ENCODE data around the gene A1BG. TPM values are rescaled to one million over a fixed set of nuclear protein-coding genes. Genes with fewer than 3 reads are reported as not detected.

A1BG gene
- total RNA-seq, 1 experiment from 2014 or later: 45.5 TPM

DNA sequence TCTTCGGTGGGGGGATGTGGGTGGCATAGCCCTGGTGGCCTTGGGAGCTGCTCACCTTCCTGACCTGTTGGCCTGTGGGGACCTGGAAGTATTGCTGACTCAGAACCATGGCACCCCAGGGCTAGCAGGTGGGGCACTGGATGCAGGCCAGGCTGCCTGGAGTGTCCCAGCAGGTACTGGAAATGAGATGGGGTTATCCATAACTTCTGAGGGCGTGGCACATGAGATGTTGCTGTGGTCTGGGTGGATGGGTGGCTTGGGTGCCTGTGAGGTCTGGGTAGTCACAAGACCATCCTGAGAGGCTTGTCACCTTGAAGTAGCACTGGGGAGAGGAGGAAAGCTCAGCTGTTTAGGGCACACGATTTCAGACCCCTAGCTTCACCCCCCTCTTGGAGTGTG is 41.5 kb upstream of the A1BG start:
- no peak for DNase-seq
- H3K27me3 ChIP-seq (ENCODE audit: control insufficient read depth, insufficient read depth, low read length): peaks cover 16% of the 10 kb centered on the region
- H3K4me3 ChIP-seq (ENCODE audit: insufficient read depth, low read depth, low read length): no peak overlapping the region
- peaks cover 25% of the 10 kb centered on the region for H3K36me3 ChIP-seq (replicated peaks; ENCODE audit: control insufficient read depth, insufficient read depth, low read length)

DNA sequence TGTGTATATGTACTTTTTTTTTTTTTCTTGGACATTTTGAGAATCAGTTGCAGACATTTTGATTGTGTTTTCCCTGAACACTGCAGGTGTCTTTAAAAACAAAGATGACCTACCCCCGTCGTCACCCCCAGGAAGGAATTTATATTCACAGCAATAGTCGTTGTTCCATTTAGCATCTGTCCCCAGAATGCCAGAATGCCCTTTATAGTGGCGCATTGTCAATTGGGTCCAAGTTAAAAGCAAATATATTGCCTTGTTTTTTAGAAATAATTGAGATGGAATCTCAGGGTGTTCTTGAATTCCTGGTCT is 40.4 kb upstream of the A1BG start:
- no peak for DNase-seq
- Histone ChIP-seq H3K27me3 (ENCODE audit: control insufficient read depth, insufficient read depth, low read length) (peaks cover 16% of the 10 kb centered on the region), H3K36me3 (replicated peaks; ENCODE audit: control insufficient read depth, insufficient read depth, low read length) (peaks cover 26% of the 10 kb centered on the region), H3K4me3 (ENCODE audit: insufficient read depth, low read depth, low read length) (no peak overlapping the region)

DNA sequence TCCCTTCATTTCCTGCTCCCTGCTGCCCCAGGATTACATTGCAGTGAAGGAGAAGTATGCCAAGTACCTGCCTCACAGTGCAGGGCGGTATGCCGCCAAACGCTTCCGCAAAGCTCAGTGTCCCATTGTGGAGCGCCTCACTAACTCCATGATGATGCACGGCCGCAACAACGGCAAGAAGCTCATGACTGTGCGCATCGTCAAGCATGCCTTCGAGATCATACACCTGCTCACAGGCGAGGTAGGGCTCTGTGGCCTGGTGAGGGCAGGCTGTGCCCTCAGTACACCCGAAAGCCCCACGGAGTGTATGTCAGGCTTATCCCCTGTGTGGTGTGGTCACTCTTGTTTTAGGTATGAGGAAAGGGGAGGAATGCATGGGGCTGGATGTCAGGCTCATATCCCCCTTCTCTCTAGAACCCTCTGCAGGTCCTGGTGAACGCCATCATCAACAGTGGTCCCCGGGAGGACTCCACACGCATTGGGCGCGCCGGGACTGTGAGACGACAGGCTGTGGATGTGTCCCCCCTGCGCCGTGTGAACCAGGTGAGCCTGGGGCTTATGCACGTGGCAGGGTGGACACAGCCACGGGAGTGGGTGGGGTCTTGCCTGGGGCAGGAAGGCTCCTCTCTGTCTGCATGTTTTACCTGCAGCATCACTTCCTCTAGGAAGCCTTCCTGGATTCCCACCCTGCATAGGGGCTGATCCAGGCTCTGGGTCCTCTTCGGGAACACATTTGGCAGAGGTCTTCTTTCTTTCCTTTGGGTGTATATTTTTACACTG is 39.8 kb upstream of the A1BG start:
- Histone ChIP-seq H3K36me3 (replicated peaks; ENCODE audit: control insufficient read depth, insufficient read depth, low read length) (peaks cover 30% of the 10 kb centered on the region), H3K27me3 (ENCODE audit: control insufficient read depth, insufficient read depth, low read length) (peaks cover 15% of the 10 kb centered on the region)

DNA sequence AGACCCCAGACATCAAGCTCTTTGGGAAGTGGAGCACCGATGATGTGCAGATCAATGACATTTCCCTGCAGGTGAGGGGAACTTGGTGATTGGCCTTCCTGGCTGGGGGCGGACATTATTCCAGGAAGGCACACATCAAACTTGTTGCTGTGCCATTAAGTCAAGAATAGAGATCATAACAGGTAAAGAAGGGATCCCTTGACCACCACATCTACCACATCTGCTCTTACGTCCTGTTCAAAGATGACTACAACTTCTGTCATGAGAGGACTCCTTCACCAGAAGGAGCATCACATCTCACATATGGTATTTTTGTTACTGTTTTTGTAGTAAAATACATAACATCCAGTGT is 34.9 kb upstream of the A1BG start:
- peak overlapping the region; percentile 85 for H3K4me3 ChIP-seq (ENCODE audit: insufficient read depth, low read depth, low read length)
- no peaks in the 10 kb centered on the region for H3K27me3 ChIP-seq (ENCODE audit: control insufficient read depth, insufficient read depth, low read length)
- H3K36me3 ChIP-seq (replicated peaks; ENCODE audit: control insufficient read depth, insufficient read depth, low read length): peaks cover 23% of the 10 kb centered on the region
- no peak for DNase-seq

More for the DNA sequence above, 39.8 kb upstream of the A1BG start:
- DNase-seq: no peak
- H3K4me3 ChIP-seq (ENCODE audit: insufficient read depth, low read depth, low read length): no peak overlapping the region

DNA sequence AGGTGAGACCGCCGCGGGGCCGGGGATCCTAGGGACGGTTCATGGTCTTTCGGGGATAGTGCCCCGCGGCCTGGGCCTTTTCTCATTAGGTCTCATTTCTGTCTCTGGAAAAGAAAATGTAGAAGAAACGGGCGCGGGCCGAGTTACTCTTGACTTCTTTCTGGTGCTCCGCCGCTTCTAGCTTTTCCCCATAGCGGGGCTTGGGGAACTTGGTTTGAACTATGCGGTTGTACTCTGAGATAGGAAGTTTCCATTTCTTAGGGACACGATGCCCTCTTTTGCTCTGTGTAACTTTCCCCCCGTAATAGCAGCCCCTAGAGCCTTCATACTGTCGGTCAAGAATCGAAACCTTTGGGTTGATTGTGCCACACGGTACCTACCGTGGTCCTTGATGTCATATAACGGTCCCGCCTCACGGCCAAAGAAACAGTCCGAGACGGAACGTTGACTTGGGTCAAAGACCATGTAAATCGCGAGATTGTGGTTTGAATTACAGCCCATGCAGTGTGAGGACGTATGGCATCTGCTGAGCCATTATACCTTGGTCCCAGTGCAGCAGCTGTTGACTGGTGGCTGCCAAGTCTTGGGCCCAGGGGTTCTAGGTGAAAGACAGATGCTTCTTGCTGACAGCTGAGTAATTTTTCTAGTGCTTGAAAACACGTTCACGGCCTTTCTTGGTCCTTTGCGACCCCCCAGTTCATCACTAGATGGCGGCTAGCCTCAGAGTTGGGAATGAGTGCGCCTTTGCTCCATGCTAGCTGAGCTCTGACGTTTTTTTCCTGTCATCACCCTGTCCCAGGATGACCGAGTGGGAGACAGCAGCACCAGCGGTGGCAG is 34.3 kb upstream of the A1BG start:
- H3K27me3 ChIP-seq (ENCODE audit: control insufficient read depth, insufficient read depth, low read length): no peaks in the 10 kb centered on the region
- H3K4me3 ChIP-seq (ENCODE audit: insufficient read depth, low read depth, low read length): peak overlapping the region; percentile 85
- no peak for DNase-seq
- peaks cover 17% of the 10 kb centered on the region for H3K36me3 ChIP-seq (replicated peaks; ENCODE audit: control insufficient read depth, insufficient read depth, low read length)

DNA sequence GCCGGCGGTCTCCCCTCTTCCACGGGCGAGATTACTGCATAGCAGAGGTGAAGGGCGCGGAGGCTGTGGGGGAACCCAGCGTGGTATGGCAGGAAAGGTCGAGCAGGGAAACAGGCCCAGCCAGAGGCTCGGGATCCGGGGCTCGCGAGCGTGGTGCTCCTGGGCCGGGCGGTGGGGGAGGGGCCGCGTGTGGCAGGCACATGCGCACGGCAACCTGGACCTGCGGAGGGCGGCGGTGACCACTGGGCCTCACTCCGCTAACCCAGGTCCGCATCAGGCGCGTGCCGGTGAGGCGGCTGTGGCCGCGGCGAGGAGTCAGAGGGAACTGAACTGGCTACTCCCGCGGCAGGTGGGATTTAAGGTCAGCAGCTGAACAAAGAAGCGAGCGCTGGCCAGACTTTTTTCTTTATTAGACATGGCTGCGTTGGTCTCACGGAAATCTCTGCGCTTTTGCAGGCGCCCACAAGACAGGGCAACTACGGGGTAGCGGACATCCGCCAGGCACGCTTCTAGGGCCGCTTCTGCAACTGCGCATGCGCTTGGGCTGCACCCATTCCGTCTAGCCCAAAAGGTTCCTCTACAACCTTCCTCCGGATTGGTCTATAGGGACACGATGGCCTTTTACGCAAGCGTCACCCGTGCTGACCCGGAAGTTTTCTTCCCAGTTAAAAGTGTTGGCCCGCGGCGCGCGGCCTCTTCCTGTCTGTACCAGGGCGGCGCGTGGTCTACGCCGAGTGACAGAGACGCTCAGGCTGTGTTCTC is 33.5 kb upstream of the A1BG start, which contains the start of gene RPS5:
Gene RPS5 (plus strand): TSS at position 694 of the 762 bp plus-strand sequence. CDS start 869 bp downstream, outside the sequence.
- Histone ChIP-seq H3K36me3 (replicated peaks; ENCODE audit: control insufficient read depth, insufficient read depth, low read length) (peaks cover 15% of the 10 kb centered on the region), H3K4me3 (ENCODE audit: insufficient read depth, low read depth, low read length) (peak within 1 kb of the TSS; percentile 85), H3K27me3 (ENCODE audit: control insufficient read depth, insufficient read depth, low read length) (no peaks in the 10 kb centered on the region)
- DNase-seq: peak; percentile 99

DNA sequence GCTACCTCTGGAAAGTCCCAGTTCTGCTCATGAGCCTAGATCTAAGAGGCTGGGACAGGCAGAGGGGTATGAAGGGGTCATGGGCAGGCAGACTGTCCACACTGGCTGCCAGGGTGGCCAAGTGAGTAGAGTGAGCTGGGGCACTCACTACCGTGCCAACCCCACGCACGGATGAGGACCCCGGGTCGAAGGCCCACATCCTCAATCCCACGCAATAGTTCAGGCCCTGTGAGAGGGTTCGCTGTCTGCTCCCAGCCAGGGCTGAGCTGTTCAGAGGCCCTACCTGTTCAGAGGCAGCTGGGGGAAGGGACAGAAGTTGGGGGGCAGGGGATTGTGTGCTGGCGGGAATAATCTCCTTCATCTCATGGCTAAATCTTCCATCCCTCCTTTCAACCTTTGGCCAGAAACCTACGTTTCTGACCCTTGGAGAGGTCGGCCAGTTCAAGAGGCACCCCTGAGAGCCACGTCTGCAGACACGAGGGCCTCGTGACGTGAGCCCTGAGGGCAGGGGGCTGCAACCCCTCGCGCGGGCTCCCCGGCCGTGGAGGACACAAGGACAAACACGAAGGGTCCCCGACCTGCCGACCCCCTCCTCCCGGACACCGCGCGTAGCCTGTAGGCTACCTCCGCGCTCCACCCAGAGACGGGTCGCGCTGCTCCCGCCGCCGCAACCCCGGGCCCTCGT is 32.7 kb upstream of the A1BG start:
- H3K36me3 ChIP-seq (replicated peaks; ENCODE audit: control insufficient read depth, insufficient read depth, low read length): peaks cover 13% of the 10 kb centered on the region
- peak; percentile 72 for DNase-seq
- H3K4me3 ChIP-seq (ENCODE audit: insufficient read depth, low read depth, low read length): peak overlapping the region; percentile 85
- H3K27me3 ChIP-seq (ENCODE audit: control insufficient read depth, insufficient read depth, low read length): no peaks in the 10 kb centered on the region

DNA sequence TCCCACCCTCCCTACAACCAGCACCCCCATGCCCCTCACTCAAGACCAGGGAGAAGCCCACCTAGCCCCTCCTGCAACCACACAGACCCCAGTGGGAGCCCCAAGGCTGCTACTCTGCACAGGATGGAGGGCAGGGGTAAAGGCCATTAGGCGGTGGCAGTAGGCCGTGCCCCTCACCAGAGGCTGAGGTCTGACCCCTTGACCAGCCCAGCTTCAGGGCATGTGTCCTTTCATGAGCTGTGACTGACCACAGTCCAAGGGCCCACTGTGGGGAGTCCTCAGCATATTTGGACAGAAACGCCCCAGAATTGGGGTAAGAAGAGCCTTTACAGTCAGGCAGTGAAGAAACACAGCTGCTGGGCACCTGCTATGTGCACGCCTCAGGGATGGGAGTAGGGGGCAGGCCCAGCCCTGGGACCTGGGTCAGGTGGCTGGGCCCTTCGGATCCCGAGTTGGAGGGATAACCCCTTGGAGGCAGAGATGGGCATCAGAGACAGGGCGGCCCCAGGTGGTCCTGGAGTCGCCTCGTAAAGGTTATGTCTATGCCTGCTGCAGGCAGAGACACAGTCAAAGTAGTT is 32.1 kb upstream of the A1BG start:
- Histone ChIP-seq H3K27me3 (ENCODE audit: control insufficient read depth, insufficient read depth, low read length) (no peaks in the 10 kb centered on the region), H3K36me3 (replicated peaks; ENCODE audit: control insufficient read depth, insufficient read depth, low read length) (peaks cover 9% of the 10 kb centered on the region), H3K4me3 (ENCODE audit: insufficient read depth, low read depth, low read length) (peak overlapping the region; percentile 85; the same call in 1 of the 2 replicates)
- no peak for DNase-seq

DNA sequence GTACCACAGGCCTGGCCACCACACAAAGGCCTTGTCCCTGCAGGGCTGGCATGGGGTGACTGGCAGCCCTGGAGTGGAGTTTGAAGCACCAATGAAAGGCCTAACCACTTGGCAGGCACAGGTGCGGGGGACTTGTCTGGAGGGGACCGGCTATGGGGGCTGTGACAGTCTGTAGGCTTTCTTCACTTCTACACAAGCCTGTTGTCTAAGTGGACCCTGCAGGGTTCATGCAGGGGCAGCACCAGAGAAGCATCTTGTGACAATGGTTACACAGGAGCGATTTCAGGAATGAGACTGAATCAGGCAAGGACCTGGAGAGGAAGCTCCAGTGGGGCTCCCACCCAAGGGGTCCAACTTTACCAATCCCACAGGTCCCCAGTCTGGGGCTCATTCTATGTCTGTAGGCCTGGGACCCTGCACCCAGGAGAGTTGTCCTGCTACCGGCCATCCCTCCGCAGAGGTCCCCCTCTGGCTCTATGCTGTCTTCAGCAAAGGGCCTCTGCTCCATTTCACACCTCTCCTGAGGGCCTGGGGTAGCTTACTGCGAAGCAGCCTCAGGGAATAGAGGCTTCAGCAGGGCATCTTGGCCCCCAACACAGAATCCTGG is 29.8 kb upstream of the A1BG start:
- Histone ChIP-seq H3K4me3 (ENCODE audit: insufficient read depth, low read depth, low read length) (no peak overlapping the region), H3K27me3 (ENCODE audit: control insufficient read depth, insufficient read depth, low read length) (no peaks in the 10 kb centered on the region), H3K36me3 (replicated peaks; ENCODE audit: control insufficient read depth, insufficient read depth, low read length) (peaks cover 2% of the 10 kb centered on the region)
- DNase-seq: no peak

DNA sequence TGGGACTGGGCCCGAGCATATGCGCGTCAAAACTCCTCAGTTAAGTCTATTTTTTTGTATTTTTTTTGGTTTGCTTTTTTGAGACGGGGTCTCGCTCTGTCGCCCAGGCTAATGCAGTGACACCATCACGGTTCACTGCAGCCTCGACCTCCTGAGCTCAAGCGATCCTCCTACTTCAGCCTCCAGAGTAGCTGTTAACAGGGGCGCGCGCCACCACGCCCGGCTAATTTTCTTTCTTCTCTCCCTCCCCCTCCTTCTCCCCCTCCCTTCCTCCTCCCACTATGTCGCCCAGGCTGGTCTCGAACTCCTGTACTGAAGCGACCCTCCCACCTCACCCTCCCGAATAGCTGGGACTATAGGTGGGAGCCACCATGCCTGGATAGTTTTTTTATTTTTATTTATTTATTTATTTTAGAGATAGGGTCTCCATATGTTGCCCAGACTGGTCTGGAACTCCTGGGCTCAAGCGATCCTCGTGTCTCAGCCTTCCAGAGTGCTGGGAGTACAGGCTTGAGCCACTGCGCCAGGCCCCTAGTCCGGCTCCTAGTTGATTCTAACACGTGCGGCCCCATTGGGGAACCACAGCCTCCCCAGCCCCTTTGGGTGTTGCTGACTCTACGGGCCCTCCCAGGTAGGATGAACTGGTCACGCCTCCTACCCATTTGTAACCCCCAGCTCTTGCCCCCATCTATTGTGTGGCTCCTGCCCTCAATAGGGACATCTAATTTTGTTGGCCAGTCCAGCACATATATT is 28.3 kb upstream of the A1BG start:
- no peaks in the 10 kb centered on the region for H3K36me3 ChIP-seq (replicated peaks; ENCODE audit: control insufficient read depth, insufficient read depth, low read length)
- no peaks in the 10 kb centered on the region for H3K27me3 ChIP-seq (ENCODE audit: control insufficient read depth, insufficient read depth, low read length)
- no peak for DNase-seq
- H3K4me3 ChIP-seq (ENCODE audit: insufficient read depth, low read depth, low read length): peak overlapping the region; percentile 74

DNA sequence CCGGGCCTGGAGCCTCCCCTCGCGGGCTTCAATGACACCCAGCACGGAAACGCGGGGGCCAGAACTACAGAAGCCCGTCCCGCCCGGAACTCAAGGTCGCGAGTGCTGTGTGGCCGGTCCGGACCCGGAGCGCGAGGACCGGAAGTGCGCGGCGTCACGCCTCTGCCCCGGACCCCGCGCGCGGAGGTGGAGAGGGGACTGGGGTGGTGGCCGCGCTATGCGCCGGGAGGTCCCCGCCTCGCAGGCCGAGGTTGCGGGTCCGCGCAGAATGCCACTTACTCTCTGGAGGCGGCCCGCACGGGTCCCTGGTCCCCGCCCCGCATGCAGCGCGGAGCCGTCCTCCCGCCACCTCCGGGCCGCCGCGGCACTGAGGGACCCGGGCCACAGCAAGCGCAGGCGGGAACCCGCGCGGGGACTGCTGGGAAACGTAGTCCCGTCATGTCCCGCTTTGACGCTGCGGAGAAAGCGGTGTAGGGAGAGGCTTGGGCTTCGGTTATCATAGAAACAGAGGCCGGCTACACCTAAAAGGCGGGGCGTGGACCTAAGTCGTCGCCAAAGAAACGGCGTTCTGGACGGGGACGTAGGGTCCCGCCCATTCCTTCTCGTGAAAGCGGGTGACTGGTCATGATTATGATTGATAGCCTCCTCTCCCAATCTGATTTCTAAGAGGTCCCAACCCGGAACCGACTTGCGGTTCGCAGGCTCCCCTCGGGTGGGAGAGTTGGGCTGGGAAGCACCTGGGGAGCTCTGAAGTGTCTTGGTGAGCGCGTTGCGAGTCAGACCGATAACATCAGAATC is 27.6 kb upstream of the A1BG start, which contains the start of gene ZNF837:
Gene ZNF837 (minus strand): TSS at position 369 of the 798 bp plus-strand sequence. CDS start 11,698 bp downstream, outside the sequence.
- DNase-seq: peak; percentile 97
- Histone ChIP-seq H3K4me3 (ENCODE audit: insufficient read depth, low read depth, low read length) (peak within 1 kb of the TSS; percentile 74), H3K36me3 (replicated peaks; ENCODE audit: control insufficient read depth, insufficient read depth, low read length) (no peaks in the 10 kb centered on the region), H3K27me3 (ENCODE audit: control insufficient read depth, insufficient read depth, low read length) (no peaks in the 10 kb centered on the region)

DNA sequence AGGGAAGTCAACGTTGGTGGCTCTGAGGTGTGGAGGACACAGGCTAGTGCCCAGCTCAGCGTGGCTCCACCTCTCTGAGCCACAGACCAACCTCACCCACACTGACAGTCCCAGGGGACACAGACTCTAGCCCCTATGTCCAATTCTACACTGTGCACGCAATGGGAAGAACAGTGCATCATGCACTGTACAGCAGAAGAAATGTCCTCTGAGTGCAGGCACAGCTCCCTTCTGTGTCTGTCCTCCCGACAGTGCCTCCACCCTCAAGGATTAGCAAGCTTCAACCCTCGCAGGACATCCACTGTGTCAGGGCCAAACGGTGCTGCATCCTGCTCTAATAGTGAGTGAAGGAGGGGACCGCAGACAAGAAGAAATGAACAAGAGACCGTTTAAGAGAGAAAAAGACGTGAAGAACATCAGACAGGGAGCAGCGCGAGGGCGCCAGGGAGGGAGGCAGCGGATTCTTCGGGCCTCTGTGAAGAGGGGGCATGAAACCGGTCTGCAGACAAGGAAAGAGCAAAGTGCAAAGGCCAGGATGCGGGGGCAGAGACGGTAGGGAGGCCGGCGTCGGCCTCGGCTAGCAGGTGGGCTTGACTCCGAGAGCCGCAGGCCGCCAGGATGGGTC is 26.9 kb upstream of the A1BG start:
- DNase-seq: no peak
- H3K36me3 ChIP-seq (replicated peaks; ENCODE audit: control insufficient read depth, insufficient read depth, low read length): no peaks in the 10 kb centered on the region
- H3K4me3 ChIP-seq (ENCODE audit: insufficient read depth, low read depth, low read length): peak overlapping the region; percentile 74
- H3K27me3 ChIP-seq (ENCODE audit: control insufficient read depth, insufficient read depth, low read length): no peaks in the 10 kb centered on the region
